HepG2 (cell line): ENCODE results near the gene ANAPC5. TPM values are rescaled to one million over a fixed set of nuclear protein-coding genes. Genes with fewer than 3 reads are reported as not detected.

Experiments used
- POLR2AphosphoS5 ChIP-seq: IDR thresholded peaks from 2 replicates; pipeline ENCODE4 v1.6.1; 2012; ENCODE audit warnings: low read depth, low read length
- PRPF4 ChIP-seq: fragments of 200-400 bp; formaldehyde crosslinking; IDR thresholded peaks from 2 replicates; pipeline ENCODE4 v1.6.1; 2016; ENCODE audit warnings: low read length, low read depth; ENCODE audit not compliant: poor library complexity, severe bottlenecking
- RARA ChIP-seq: IDR thresholded peaks from 2 replicates; pipeline ENCODE4 v1.6.1; 2016; ENCODE audit warnings: missing genetic modification reagents, missing compliant biosample characterization
- ZEB1 ChIP-seq: IDR thresholded peaks from 2 replicates; pipeline ENCODE4 v1.6.1; 2012; ENCODE audit warnings: mild to moderate bottlenecking, low read depth, inconsistent platforms; ENCODE audit not compliant: insufficient replicate concordance
- ZNF138 ChIP-seq: sonication (generic); formaldehyde crosslinking; IDR thresholded peaks from 2 replicates; pipeline ENCODE4 v1.5.0; 2020; ENCODE audit warnings: mild to moderate bottlenecking, low read depth, missing genetic modification reagents
- ZNF30 ChIP-seq: sonication (generic); formaldehyde crosslinking; IDR thresholded peaks from 2 replicates; pipeline ENCODE4 v1.5.0; 2020; ENCODE audit warnings: mild to moderate bottlenecking, missing genetic modification reagents
- ZNF317 ChIP-seq: sonication (generic); formaldehyde crosslinking; IDR thresholded peaks from 2 replicates; pipeline ENCODE4 v1.5.0; 2020; ENCODE audit warnings: mild to moderate bottlenecking, missing genetic modification reagents
- ZNF329 ChIP-seq: sonication (generic); formaldehyde crosslinking; IDR thresholded peaks from 2 replicates; pipeline ENCODE4 v1.9.0; 2021; ENCODE audit warnings: low read depth, mild to moderate bottlenecking, missing genetic modification reagents
- ZNF34 ChIP-seq: sonication (generic); formaldehyde crosslinking; IDR thresholded peaks from 2 replicates; pipeline ENCODE4 v1.4.0; 2020; ENCODE audit warnings: mild to moderate bottlenecking, missing genetic modification reagents, borderline replicate concordance
- ZNF343 ChIP-seq: sonication (generic); formaldehyde crosslinking; IDR thresholded peaks from 2 replicates; pipeline ENCODE4 v1.4.0; 2020; ENCODE audit warnings: mild to moderate bottlenecking, missing genetic modification reagents
- ZNF432 ChIP-seq: sonication (generic); formaldehyde crosslinking; IDR thresholded peaks from 2 replicates; pipeline ENCODE4 v1.5.0; 2020; ENCODE audit warnings: missing genetic modification reagents, mild to moderate bottlenecking, borderline replicate concordance
- ZNF652 ChIP-seq: IDR thresholded peaks from 2 replicates; pipeline ENCODE4 v1.6.1; 2016; ENCODE audit warnings: low read depth, borderline replicate concordance
- polyA plus RNA-seq, 8 experiments: library from polyadenylated mRNA; depleted of rRNA in 3 of 8; stranded (reverse) in 7 of 8; unstranded in 1 of 8; fragments of >200 nt; fragmentation: Illumina TruSeq in 4 of 8; extraction: Trizol in 4 of 8; gene quantifications; 2 replicates each; pipeline versions ENCODE4 v1.2.1 to v1.2.3, GENCODE V29; 2011 to 2016; ENCODE audit warnings: low read depth in 4 of 8, missing spikeins in 1 of 8, mixed read lengths in 1 of 8; ENCODE audit not compliant: insufficient read depth in 1 of 8
- total RNA-seq, 5 experiments: library from RNA; depleted of rRNA; stranded (reverse); fragments of >200 nt; fragmentation: Illumina TruSeq; extraction: Trizol; gene quantifications; 2 replicates each; pipeline ENCODE4 v1.2.3, GENCODE V29; 2016; ENCODE audit warnings: low read depth in 1 of 5
- TF ChIP-seq, protein P1 (sequence below): sonication (generic); formaldehyde crosslinking; IDR thresholded peaks from 2 replicates; pipeline ENCODE4 v1.4.0; 2020; ENCODE audit warnings: missing genetic modification reagents, borderline replicate concordance
- TF ChIP-seq, protein P2 (sequence below): sonication (generic); formaldehyde crosslinking; IDR thresholded peaks from 2 replicates; pipeline ENCODE4 v1.4.0; 2020; ENCODE audit warnings: missing genetic modification reagents; ENCODE audit errors: not compliant biosample characterization
- TF ChIP-seq, protein P3 (sequence below): sonication (generic); formaldehyde crosslinking; IDR thresholded peaks from 2 replicates; pipeline ENCODE4 v1.9.0; 2021; ENCODE audit warnings: missing genetic modification reagents, mild to moderate bottlenecking, borderline replicate concordance
- TF ChIP-seq, protein P4 (sequence below): IDR thresholded peaks from 2 replicates; pipeline ENCODE4 v1.6.1; 2016; ENCODE audit warnings: low read depth, control low read depth
- TF ChIP-seq, protein P5 (sequence below): sonication (generic); formaldehyde crosslinking; IDR thresholded peaks from 2 replicates; pipeline ENCODE4 v1.5.0; 2020; ENCODE audit warnings: mild to moderate bottlenecking, missing genetic modification reagents

Gene ANAPC5
- total and polyA plus RNA-seq, 2 of the 13 experiments (the other 11 are each of a cell fraction or from before 2014, with no cell fraction given): 146 to 161 TPM

DNA sequence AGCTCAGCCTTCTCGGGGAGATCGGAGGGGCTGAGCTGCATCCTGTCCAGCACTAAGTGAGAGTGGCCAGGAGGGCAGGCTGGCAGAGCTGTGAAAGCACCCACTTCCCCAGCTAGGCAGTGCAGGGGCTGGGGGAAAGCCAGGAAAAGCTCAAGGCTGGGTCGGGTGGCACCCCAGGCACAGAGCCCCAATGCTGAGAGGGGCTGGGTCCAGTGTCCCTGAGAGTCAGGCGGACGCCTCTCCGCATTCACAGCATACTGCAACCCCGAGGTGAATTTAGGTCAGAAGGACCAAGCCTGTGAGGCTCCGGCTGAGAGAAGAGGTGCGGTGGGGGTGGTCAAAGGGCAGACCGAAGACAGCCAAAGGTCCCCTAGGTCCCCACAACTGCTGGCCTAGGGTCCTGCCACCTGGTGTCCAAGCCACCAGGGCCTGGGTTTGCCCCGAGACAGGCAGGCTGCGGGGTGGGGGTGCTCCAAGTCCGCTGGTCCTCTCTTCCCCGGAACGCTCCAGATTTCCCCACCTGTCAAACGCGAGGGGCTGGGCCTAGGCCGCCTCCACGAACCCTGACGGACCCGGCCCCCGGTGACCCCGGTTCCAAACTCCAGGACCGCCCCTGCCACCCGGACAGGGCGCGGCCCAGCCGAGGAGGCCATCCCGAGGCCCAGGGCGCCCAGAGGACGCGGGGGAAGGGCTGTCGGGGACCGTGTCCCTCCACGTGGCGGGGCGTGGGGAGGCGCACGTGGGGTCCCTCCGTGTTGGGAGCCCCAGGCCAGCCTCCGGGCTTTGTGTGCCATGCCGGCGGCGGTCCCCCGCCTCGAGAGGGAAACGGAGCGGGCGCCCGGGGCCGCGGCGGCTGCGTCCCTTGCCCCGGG lies 56.2 kb downstream of the ANAPC5 start (continued):
- TF ChIP-seq, protein P1, sequence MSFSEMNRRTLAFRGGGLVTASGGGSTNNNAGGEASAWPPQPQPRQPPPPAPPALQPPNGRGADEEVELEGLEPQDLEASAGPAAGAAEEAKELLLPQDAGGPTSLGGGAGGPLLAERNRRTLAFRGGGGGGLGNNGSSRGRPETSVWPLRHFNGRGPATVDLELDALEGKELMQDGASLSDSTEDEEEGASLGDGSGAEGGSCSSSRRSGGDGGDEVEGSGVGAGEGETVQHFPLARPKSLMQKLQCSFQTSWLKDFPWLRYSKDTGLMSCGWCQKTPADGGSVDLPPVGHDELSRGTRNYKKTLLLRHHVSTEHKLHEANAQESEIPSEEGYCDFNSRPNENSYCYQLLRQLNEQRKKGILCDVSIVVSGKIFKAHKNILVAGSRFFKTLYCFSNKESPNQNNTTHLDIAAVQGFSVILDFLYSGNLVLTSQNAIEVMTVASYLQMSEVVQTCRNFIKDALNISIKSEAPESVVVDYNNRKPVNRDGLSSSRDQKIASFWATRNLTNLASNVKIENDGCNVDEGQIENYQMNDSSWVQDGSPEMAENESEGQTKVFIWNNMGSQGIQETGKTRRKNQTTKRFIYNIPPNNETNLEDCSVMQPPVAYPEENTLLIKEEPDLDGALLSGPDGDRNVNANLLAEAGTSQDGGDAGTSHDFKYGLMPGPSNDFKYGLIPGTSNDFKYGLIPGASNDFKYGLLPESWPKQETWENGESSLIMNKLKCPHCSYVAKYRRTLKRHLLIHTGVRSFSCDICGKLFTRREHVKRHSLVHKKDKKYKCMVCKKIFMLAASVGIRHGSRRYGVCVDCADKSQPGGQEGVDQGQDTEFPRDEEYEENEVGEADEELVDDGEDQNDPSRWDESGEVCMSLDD (CRISPR knock-in tag): no peak
- TF ChIP-seq ZEB1: no peak
- TF ChIP-seq ZNF138 (CRISPR knock-in tag): no peak
- TF ChIP-seq, protein P2, sequence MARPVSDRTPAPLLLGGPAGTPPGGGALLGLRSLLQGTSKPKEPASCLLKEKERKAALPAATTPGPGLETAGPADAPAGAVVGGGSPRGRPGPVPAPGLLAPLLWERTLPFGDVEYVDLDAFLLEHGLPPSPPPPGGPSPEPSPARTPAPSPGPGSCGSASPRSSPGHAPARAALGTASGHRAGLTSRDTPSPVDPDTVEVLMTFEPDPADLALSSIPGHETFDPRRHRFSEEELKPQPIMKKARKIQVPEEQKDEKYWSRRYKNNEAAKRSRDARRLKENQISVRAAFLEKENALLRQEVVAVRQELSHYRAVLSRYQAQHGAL (CRISPR knock-in tag): no peak
- TF ChIP-seq, protein P3, sequence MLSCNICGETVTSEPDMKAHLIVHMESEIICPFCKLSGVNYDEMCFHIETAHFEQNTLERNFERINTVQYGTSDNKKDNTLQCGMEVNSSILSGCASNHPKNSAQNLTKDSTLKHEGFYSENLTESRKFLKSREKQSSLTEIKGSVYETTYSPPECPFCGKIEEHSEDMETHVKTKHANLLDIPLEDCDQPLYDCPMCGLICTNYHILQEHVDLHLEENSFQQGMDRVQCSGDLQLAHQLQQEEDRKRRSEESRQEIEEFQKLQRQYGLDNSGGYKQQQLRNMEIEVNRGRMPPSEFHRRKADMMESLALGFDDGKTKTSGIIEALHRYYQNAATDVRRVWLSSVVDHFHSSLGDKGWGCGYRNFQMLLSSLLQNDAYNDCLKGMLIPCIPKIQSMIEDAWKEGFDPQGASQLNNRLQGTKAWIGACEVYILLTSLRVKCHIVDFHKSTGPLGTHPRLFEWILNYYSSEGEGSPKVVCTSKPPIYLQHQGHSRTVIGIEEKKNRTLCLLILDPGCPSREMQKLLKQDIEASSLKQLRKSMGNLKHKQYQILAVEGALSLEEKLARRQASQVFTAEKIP (CRISPR knock-in tag): no peak
- peak; percentile 33; the same call in 1 of the 2 replicates for TF ChIP-seq ZNF317 (CRISPR knock-in tag)
- no peak for TF ChIP-seq RARA
- TF ChIP-seq POLR2AphosphoS5: no peak
- no peak for TF ChIP-seq ZNF652 (CRISPR knock-in tag)
- TF ChIP-seq, protein P4, sequence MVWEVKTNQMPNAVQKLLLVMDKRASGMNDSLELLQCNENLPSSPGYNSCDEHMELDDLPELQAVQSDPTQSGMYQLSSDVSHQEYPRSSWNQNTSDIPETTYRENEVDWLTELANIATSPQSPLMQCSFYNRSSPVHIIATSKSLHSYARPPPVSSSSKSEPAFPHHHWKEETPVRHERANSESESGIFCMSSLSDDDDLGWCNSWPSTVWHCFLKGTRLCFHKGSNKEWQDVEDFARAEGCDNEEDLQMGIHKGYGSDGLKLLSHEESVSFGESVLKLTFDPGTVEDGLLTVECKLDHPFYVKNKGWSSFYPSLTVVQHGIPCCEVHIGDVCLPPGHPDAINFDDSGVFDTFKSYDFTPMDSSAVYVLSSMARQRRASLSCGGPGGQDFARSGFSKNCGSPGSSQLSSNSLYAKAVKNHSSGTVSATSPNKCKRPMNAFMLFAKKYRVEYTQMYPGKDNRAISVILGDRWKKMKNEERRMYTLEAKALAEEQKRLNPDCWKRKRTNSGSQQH (CRISPR knock-in tag): no peak
- no peak for TF ChIP-seq ZNF34 (CRISPR knock-in tag)
- TF ChIP-seq, protein P5, sequence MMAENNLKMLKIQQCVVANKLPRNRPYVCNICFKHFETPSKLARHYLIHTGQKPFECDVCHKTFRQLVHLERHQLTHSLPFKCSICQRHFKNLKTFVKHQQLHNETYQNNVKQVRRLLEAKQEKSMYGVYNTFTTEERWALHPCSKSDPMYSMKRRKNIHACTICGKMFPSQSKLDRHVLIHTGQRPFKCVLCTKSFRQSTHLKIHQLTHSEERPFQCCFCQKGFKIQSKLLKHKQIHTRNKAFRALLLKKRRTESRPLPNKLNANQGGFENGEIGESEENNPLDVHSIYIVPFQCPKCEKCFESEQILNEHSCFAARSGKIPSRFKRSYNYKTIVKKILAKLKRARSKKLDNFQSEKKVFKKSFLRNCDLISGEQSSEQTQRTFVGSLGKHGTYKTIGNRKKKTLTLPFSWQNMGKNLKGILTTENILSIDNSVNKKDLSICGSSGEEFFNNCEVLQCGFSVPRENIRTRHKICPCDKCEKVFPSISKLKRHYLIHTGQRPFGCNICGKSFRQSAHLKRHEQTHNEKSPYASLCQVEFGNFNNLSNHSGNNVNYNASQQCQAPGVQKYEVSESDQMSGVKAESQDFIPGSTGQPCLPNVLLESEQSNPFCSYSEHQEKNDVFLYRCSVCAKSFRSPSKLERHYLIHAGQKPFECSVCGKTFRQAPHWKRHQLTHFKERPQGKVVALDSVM (CRISPR knock-in tag): no peak; the same call in 1 of the 2 replicates
- TF ChIP-seq ZNF329 (CRISPR knock-in tag): no peak
- TF ChIP-seq ZNF432 (CRISPR knock-in tag): no peak
- TF ChIP-seq ZNF343 (CRISPR knock-in tag): peak; percentile 30; the same call in 1 of the 2 replicates
- TF ChIP-seq ZNF30 (CRISPR knock-in tag): no peak
- no peak for TF ChIP-seq PRPF4
